KBM-7 (cell line): ENCODE results near the gene RAP1GAP2.
A peak's percentile ranks its signal among the peaks of the same experiment; 100 is the strongest.
"Not testable (repeated sequence)": the region's sequence is repeated elsewhere in the genome, so short reads cannot be mapped to it uniquely, and the experiment has no call there.

Source experiments
- DNase-seq: peaks from one replicate; pipeline ENCODE4 v3.0.0-alpha.2; 2015
- in situ Hi-C: fragments of 300-500 bp; cut with MboI; formaldehyde crosslinking; loops from 2 replicates; pipeline ENCODE4 v1.14.3; 2020; ENCODE audit warnings: low sequenced_read_pairs, low pct_unique_long_range_greater_than_20kb, mixed read lengths

RAP1GAP2 gene

DNA sequence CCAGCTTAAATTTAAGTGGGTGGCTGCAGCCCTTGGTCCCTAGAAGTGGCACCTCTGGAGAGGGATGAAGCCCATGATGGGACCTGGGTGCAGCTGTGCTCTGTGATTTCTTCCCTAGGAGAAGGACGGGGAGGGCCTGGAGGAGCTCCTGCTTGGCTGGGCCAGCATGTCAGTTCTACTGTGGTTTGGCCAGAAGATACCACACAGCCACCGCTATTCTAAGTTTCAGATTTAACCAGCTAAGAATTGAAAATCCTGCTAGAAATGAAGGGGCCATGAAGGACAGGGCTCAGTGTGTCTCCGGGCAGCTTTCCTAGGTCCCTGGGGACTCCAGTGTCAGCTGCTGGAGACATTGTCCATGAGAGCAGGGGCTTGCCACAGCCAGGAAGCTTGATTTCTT is 9.7 kb downstream of the RAP1GAP2 start:
- in situ Hi-C loops, result no loop called here
- DNase-seq, result no peak

DNA sequence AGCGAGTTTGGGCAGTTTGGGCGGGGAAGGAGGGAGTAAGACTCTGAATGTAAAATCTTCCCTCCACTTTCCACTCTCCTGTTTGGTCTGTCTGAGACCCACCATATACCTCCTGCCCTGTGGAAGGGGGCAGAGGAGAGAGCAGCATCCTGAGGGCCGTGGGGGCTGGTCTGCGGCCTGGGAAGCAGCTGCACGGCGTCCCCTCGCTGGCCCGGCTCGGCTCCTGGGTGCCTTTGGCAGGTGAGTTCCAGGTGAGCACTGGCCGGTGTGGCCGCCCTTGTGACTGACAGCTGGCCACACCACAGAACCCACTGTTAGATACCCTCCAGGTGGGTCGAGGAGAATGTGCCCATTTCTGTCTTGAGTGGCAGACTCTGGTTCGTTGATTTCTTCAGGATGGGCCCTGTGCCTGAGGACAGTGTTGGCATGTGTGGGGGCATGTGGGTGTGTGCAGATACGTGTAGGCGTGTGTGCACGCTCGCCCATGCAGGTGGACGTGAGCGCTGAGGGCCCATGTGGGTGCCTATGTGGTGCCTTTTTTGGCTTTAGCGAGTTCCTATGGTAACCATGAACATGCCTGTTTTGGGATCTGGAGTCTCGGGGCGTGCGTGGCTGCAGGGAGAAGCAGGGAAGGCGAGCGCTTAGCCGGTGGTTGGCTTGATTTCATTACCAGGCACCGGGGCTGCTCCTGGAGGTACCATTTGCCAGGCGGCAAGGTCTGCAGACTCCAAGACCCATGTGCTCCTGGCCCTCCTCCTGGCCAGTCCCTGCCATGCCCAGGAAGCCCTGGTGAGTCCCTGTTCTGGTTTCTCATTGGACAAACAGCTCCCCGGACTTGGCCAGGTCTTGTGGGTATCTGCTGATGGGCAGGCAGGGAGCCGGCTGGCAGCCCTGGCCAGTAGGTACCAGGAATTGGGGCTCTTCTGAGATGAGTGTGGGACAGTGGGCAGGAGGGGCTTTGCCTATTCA is 12.4 kb downstream of the RAP1GAP2 start:
- DNase-seq, result no peak
- in situ Hi-C loops, result no loop called here

DNA sequence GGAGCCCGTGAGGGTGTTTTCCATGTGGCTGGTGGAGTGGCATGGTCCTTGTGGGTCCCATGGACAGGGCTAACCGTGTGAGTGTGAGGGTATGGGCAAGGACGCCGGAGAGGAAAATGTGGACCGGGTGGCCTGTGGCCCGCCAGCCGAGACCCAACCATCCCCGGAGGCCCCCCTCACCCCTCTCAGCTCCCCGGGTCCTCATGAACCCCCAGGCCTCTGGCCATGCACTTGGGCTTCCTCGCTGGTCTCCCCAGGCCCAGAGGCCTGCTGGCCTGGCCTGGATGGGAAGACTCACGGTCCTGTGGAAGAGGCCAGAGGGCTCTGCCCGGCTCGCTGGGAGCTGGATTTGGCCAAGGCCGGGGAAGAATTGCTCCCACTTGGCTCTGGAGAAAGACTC is 13.1 kb downstream of the RAP1GAP2 start:
- no peak for DNase-seq
- in situ Hi-C loops, result no loop called here

DNA sequence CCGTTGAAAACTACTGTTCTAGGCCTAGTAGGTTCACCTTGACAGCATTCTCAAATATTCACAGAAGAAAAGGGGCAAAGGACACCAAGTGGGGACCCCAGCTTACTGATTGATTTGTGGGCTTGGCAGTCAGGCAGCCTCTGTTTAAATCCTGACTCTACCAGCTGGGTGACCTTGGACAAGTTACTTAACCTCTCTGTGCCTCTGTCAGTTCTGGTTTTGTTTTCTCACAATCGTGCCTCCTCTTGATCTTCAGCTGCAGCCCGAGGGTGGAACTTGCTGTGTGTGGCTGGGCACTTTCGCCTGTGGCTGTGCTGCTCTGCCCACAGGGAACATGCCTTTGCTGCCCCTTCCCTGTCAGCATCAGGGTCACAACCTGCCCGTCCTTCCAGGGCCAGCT is 17.8 kb downstream of the RAP1GAP2 start:
- in situ Hi-C loops, result no loop called here
- no peak for DNase-seq

- DNase-seq, result peak; percentile 89
- in situ Hi-C loops, result no loop called here
These were observed 18.5 kb downstream of the RAP1GAP2 start for GRCh38 chr17:2814481-2815341.

DNA sequence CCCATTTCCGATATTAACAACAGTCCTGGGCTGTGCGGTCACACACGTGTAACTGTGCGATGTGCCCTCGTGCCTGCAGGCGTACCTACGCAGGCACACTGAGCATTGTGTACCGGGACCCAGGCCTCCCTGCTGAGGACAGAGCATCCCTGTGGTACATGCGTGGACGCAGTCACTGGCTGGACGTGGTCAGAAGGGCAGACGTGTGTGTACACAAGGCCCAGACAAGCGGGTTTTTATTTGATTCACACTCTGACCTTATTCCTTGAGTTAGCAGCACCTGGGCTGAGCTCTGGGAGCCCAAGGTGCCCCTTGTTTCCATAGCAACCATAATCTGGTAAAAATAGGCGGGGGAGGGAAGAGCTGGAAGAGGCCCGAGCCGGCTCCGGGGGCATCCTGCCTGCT is 19.5 kb downstream of the RAP1GAP2 start:
- in situ Hi-C loops, result no loop called here
- DNase-seq, result no peak

DNA sequence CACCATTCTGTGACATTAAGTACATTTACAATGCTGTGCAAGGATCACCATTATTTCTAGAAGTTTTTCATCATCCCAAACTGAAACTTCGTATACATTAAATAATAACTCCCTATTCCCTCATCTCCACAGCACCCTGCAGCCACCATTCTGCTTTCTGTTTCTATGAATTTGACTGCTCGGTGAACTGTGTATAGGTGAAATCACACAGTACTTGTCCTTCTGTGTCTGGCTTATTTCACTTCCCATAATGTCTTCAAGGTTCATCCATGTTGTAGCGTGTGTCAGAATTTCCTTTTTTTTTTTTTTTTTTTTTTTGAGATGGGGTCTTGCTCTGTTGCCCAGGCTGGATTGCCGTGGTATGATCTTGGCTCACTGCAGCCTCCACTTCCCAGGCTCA is 20.4 kb downstream of the RAP1GAP2 start:
- in situ Hi-C loops, result no loop called here
- DNase-seq, result no peak

GRCh38 chr17:2819294-2819693 is 23.1 kb downstream of the RAP1GAP2 start:
- in situ Hi-C loops, DNase-seq: not testable (repeated sequence)

DNA sequence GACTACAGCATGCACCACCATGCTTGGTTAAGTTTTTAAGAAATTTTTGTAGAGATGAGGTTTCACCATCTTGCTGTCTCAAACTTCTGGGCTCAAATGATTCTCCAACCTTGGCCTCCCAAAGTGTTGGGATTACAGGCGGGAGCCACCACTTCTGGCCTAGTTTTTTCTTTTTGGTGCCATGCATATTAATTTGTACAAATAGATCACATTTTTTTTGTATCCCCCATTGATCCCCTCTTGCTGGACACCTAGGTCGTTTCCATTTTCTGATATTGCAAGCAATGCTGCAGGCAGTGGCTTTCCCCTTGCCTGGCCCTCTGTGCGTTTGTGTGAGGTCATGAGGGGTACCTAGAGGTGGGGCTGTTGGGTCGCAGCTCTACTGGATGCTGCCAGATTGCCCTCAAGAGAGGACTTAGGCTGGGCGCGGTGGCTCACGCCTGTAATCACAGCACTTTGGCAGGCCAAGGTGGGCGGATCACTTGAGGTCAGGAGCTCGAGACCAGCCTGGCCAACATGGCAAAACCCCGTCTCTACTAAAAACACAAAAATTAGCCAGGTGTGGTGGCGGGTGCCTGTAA is 23.8 kb downstream of the RAP1GAP2 start:
- DNase-seq, result no peak
- in situ Hi-C loops, result no loop called here

- DNase-seq, result no peak
- in situ Hi-C loops, result no loop called here
These were observed 25.6 kb downstream of the RAP1GAP2 start for GRCh38 chr17:2821868-2822267.

DNA sequence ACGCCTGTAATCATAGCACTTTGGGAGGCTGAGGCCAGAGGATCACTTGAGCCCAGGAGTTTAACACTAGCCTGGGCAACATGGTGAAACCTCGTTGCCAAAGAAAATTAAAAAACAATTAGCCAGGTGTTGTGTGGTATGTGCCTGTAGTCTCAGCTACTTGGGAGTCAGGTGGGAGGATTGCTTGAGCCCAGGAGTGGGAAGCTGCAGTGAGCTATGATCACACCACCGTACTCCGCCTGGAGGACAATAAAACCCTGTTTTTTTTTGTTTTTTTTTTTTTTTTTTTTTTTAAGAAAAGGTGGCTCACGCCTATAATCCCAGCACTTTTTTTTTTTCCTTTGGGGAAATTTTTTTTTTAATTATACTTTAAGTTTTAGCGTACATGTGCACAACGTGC is 26.1 kb downstream of the RAP1GAP2 start:
- in situ Hi-C loops, result no loop called here
- DNase-seq, result peak; percentile 62

- in situ Hi-C loops, result no loop called here
These were observed 29.2 kb downstream of the RAP1GAP2 start for GRCh38 chr17:2825253-2825970.

DNA sequence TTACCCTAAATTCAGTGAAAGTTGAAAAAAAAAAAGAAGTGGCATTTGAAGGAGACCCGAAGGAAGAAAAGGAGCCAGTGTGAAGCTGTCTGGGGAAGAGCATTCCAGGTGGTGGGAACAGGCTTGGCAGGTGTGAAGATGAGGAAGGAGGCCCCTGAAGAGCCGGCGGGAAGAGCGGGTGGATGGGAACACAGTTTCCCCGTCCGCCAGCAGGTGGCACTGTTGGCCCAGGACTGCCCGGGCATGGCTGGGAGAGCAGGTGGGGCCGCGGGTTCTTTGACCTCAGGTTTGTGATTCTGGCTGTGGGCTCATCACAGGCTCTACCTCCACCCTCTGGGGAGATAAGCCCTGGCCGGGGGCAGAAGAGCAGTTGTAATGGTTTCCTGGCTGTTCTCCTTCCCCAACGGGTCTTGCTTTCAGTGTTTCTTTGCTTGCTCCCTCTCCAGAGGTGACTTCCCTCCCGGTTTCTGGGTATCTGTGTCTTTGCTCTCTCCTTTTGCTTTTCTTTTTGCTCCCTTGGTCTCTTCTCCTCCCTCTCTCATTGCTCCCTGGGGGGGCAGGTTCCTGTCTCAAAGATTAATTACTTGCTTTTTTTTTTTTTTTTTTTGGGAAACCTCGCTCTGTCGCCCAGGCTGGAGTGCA is 32.3 kb downstream of the RAP1GAP2 start:
- peak; percentile 90 for DNase-seq
- in situ Hi-C loops, result no loop called here

More at GRCh38 chr17:2825253-2825970, 29.2 kb downstream of the RAP1GAP2 start:
- no peak for DNase-seq

DNA sequence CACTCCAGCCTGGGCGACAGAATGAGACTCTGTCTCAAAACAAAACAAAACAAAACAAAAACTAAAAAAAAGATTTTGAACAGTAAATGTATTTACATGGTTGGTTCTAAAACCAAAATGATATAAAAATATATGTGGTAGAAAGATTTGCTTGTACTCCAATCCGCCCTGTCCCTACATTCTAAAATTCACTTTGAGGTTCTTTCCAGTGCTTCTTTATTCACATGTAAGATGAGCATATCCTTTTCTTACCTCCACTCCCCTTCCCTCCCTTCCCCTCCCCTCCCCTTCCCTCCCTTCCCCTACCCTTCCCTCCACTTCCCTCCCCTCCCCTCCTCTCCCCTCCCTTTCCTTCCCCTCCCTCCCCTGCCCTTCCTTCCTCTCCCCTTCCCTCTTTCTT is 34.4 kb downstream of the RAP1GAP2 start:
- DNase-seq, result no peak
- in situ Hi-C loops, result no loop called here

- in situ Hi-C loops, result no loop called here
These were observed 39.5 kb downstream of the RAP1GAP2 start for GRCh38 chr17:2835780-2836179.

GRCh38 chr17:2837147-2837561 is 40.9 kb downstream of the RAP1GAP2 start:
- no peak for DNase-seq
- in situ Hi-C loops, result no loop called here

More at GRCh38 chr17:2835780-2836179, 39.5 kb downstream of the RAP1GAP2 start:
- no peak for DNase-seq

DNA sequence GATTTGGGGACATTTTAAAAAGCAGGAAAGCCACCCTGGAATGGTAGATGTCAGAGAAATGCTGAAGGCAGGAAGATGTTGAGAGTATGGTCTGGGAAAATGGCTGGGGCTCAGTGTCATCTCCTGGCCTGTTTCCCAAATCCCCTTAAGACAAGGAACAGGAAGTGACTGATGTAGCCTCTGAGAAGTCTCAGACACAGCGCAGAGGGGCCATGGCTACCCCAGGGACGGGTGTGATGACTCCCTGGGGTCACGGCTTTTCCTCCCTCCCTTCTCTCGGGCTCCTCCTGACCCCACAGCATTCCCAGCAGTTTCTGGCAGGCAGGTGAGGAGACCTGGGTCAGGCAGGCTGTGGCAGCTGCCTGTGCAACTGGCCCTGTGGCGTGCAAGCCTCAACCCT is 45.4 kb downstream of the RAP1GAP2 start:
- in situ Hi-C loops, result no loop called here
- DNase-seq, result no peak

- DNase-seq, result no peak
- in situ Hi-C loops, result no loop called here
These were observed 46.2 kb downstream of the RAP1GAP2 start for GRCh38 chr17:2842464-2842863.

GRCh38 chr17:2844416-2844815 is 48.2 kb downstream of the RAP1GAP2 start:
- DNase-seq, result no peak
- in situ Hi-C loops, result no loop called here
